Measurements from ENCODE around the gene ATP13A5.

ATP13A5 gene

DNA sequence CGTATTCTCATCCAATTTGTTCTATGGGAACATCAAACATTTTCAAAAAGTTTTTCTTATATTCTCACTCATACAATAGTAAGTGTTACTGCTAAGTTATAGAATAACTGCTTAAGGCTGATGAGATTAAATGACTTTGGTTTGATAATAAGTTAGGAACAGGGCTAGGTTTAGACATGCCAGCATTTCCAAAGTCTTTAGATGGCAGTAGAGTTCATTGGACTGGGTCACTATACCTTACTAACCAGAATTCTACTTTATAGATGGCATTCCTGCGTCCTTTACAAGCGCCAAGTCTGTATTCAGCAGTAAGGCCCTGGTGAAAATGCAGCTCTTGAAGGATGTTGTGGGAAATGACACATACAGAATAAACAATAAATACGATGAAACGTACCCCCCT is 115.8 kb downstream of the ATP13A5 start:
- DNase-seq (ENCODE audit: low read depth) = no peak
- peak; percentile 16 for TF ChIP-seq CTCF (conservative IDR thresholded peaks at IDR 0.05; ENCODE audit: low read depth, low read length)

DNA sequence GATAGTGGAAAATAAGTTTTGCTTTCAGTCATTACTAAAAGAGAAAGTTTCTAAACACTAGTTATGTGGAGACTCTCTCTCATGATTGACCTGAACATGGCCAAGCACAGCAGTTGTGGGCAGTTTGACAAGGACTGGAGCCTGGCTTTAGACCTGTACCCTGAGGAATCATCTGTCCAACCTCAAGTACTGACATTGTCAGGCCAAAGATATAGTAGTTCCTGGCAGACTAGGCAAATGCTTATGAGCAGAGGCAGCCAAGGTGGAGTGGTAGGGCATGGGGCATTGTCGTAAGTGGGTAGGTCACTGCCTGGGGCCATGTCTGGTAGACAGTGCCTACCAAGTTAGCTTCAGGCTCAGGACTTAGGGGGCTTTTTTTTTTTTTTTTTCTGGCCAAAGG is 116.6 kb downstream of the ATP13A5 start:
- no peak for TF ChIP-seq CTCF (conservative IDR thresholded peaks at IDR 0.05; ENCODE audit: low read depth, low read length)
- DNase-seq (ENCODE audit: low read depth) = no peak
- no peak overlapping the region for H3K4me3 ChIP-seq (ENCODE audit: low read length)

More for the DNA sequence above, 115.8 kb downstream of the ATP13A5 start:
- no peak overlapping the region for H3K4me3 ChIP-seq (ENCODE audit: low read length)

DNA sequence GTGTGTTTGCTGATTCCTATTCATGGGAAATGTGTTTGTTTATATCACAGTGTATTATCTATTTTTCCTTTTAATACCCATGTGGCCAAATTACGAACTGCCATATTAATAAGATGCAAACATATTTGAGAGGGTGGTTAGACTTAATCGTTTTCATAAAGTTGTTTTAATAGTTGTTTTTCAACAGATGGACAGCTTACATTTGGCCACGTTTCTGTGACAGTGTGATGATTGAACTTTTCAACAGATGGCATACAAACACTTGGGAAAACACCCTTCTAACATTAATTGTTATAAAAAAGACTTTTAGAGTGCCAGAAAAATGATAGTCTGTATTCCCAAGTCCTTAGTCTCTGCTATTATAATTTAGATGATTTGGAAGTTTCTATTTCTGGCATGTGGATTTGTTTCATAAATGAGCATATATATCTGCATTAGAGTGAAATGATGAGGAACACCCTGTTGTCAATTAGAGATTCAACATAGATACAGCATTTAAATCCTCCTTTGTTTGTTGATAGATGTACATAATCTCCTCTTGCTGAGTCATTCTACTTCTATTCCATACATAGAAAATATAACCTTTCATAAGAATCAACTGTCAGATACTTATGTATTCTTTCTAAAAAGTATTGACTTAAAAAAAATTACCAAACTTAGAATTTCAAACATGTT is 124.4 kb downstream of the ATP13A5 start:
- no peak for TF ChIP-seq CTCF (conservative IDR thresholded peaks at IDR 0.05; ENCODE audit: low read depth, low read length)
- no peak for DNase-seq (ENCODE audit: low read depth)
- H3K4me3 ChIP-seq (ENCODE audit: low read length) = no peak overlapping the region

DNA sequence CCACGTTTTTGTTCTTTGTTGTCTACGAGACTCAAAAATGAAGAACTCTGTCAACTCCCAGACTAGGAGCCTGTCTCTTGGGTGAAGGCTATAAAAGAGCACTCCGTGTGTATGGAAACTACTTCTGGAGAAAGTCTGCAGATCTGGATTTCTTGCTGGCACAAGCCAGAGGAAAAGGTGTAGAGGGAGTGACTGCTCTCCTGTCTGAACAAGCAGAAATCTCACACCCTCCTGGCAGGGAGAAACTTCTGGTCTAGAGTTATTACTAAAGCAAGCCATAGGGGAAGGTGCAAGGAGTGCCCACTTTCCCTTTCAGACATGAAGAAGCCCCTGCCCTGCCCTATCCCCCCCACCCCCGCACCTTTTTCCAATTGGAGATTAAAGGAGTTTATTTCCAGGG is 128.1 kb downstream of the ATP13A5 start:
- DNase-seq (ENCODE audit: low read depth) = no peak
- TF ChIP-seq CTCF (conservative IDR thresholded peaks at IDR 0.05; ENCODE audit: low read depth, low read length) = no peak
- H3K4me3 ChIP-seq (ENCODE audit: low read length) = no peak overlapping the region

DNA sequence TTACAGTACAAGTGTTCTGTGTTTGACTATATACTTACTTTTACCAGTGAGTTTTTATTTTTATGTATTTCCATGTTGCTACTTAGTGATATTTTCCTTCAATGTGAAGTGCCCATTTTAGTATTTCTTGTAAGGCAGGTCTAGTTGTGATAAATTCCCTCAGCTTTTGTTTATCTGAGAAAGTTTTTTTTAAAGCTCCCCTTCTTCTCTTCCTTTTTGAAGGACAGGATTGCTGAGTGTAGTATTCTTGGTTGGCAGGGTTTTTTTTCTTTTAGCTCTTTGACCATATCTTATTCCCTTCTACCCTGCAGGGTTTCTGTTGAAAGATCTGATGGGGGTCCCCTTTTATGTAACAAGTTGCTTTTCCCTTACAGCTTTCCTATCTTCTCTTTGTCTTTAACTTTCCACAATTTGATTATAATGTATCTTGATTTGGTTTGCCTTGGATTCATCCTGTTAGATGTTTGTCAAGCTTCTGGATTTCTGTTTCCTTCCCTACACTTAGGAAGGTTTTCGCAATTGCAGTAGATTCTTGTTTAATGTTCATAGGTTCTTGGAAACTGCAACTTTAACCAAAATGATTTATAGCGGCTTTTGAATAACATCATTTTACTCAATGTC is 129.6 kb downstream of the ATP13A5 start:
- no peak for TF ChIP-seq CTCF (conservative IDR thresholded peaks at IDR 0.05; ENCODE audit: low read depth, low read length)
- no peak overlapping the region for H3K4me3 ChIP-seq (ENCODE audit: low read length)
- no peak for DNase-seq (ENCODE audit: low read depth)

- no peak for TF ChIP-seq CTCF (conservative IDR thresholded peaks at IDR 0.05; ENCODE audit: low read depth, low read length)
- H3K4me3 ChIP-seq (ENCODE audit: low read length) = no peak overlapping the region
- no peak for DNase-seq (ENCODE audit: low read depth)
Measured at GRCh38 chr3:193243571-193243970, 135.0 kb downstream of the ATP13A5 start.

DNA sequence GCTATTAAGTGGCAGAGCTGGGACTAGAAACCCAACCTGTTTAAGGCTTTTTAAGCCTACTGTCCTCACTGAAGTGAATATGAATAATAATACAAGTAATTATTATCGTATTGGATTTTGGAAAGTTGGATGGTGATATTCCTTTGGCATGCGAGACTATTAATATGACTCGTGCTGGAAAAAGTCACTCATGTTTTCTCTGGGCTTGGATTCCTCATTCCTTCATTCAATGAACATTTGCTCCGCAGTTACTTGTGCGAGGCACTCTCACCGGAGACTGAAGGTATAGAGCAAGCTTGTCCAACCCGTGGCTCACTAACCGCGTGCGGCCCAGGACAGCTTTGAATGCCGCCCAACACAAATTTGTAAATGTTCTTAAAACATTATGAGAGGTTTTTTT is 136.8 kb downstream of the ATP13A5 start:
- peak; percentile 0 for DNase-seq (ENCODE audit: low read depth)
- peak overlapping the region; percentile 60 for H3K4me3 ChIP-seq (ENCODE audit: low read length)
- no peak for TF ChIP-seq CTCF (conservative IDR thresholded peaks at IDR 0.05; ENCODE audit: low read depth, low read length)

Data from retinal pigment epithelial cell (primary cell).